ENCODE data around the gene SPDYA. TPM values are rescaled to one million over a fixed set of nuclear protein-coding genes. Genes with fewer than 3 reads are reported as not detected.

The SPDYA gene
- total RNA-seq, result 1.6 and 1.9 TPM in 2 replicates

GRCh38 chr2:28810384-28811285 lies at the start of gene SPDYA:
SPDYA (plus strand) TSS chr2:28810834; CDS start chr2:28816015, 5,181 bp downstream.

GRCh38 chr2:28870146-28870891 lies 59.7 kb downstream of the SPDYA start, which contains the start of gene TRMT61B:
TRMT61B (minus strand) TSS chr2:28870309; CDS start chr2:28870277, 32 bp downstream.

GRCh38 chr2:28894470-28895188 lies 84.0 kb downstream of the SPDYA start, which contains the start of gene WDR43:
WDR43 (plus strand) TSS chr2:28894667; CDS start chr2:28894699, 32 bp downstream.

Other genes starting within 250 kb of the SPDYA start
- 260 and 278 TPM in 2 replicates for gene PPP1CB, start 59.0 kb upstream of the SPDYA start, total RNA-seq
- gene TRMT61B, start 59.5 kb downstream of the SPDYA start, total RNA-seq, result 13.6 and 14.7 TPM in 2 replicates
- gene WDR43, start 83.8 kb downstream of the SPDYA start, total RNA-seq, result 89.1 and 166 TPM in 2 replicates
- under 0.01 and 0.11 TPM in 2 replicates for gene TOGARAM2, start 170.5 kb downstream of the SPDYA start, total RNA-seq

Measured in uterine smooth muscle cell (primary cell).